ENCODE data around the gene MRPL53. TPM values are rescaled to one million over a fixed set of nuclear protein-coding genes. Genes with fewer than 3 reads are reported as not detected.
A peak's percentile ranks its signal among the peaks of the same experiment; 100 is the strongest.

Gene MRPL53
- total and polyA plus RNA-seq, 2 of the 13 experiments (the other 11 are each of a cell fraction or from before 2014, with no cell fraction given): 34.3 to 51.9 TPM

DNA sequence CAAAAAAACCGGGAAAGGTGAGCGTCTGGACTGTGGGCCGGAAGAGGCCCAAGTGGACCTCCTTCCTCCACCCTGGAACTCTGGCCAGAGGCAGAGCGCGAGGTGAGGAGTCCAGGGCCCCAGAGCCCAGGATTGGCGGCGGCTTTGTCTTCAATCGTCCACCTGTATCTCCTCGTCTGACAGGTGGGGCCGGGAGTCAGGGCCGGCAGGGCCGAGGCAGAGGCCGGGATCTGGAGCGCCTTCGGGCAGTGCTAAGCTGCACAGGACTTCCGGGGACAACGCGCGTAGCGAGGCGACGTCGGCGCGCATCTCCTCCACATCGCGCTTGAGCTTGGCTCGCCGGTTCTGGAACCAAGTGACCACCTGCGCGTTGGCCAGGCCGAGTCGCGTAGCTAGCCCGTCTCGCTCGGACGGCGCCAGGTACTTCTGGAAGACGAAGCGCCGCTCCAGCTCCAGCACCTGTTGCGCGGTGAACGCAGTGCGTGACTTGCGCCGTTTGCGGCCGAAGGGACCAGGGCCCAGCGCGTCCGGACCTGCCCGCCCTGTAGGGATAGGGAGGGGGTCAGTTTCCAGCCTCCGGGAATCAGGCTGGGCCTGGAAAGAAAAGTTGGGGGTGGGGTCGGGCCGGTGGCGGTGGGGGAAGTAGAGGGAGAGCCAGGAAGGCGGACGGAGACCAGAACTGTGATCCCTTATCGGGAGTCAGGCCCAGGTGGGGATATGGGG is 25.5 kb upstream of the MRPL53 start (continued):
- TF ChIP-seq, protein P1, sequence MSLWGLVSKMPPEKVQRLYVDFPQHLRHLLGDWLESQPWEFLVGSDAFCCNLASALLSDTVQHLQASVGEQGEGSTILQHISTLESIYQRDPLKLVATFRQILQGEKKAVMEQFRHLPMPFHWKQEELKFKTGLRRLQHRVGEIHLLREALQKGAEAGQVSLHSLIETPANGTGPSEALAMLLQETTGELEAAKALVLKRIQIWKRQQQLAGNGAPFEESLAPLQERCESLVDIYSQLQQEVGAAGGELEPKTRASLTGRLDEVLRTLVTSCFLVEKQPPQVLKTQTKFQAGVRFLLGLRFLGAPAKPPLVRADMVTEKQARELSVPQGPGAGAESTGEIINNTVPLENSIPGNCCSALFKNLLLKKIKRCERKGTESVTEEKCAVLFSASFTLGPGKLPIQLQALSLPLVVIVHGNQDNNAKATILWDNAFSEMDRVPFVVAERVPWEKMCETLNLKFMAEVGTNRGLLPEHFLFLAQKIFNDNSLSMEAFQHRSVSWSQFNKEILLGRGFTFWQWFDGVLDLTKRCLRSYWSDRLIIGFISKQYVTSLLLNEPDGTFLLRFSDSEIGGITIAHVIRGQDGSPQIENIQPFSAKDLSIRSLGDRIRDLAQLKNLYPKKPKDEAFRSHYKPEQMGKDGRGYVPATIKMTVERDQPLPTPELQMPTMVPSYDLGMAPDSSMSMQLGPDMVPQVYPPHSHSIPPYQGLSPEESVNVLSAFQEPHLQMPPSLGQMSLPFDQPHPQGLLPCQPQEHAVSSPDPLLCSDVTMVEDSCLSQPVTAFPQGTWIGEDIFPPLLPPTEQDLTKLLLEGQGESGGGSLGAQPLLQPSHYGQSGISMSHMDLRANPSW (CRISPR knock-in tag; IDR thresholded peaks at IDR 0.05; ENCODE audit: borderline replicate concordance): no peak
- TF ChIP-seq, protein P2, sequence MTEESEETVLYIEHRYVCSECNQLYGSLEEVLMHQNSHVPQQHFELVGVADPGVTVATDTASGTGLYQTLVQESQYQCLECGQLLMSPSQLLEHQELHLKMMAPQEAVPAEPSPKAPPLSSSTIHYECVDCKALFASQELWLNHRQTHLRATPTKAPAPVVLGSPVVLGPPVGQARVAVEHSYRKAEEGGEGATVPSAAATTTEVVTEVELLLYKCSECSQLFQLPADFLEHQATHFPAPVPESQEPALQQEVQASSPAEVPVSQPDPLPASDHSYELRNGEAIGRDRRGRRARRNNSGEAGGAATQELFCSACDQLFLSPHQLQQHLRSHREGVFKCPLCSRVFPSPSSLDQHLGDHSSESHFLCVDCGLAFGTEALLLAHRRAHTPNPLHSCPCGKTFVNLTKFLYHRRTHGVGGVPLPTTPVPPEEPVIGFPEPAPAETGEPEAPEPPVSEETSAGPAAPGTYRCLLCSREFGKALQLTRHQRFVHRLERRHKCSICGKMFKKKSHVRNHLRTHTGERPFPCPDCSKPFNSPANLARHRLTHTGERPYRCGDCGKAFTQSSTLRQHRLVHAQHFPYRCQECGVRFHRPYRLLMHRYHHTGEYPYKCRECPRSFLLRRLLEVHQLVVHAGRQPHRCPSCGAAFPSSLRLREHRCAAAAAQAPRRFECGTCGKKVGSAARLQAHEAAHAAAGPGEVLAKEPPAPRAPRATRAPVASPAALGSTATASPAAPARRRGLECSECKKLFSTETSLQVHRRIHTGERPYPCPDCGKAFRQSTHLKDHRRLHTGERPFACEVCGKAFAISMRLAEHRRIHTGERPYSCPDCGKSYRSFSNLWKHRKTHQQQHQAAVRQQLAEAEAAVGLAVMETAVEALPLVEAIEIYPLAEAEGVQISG (CRISPR knock-in tag; IDR thresholded peaks at IDR 0.05): no peak
- TF ChIP-seq ZNF20 (CRISPR knock-in tag; IDR thresholded peaks at IDR 0.05): no peak
- TF ChIP-seq STAT5B (CRISPR knock-in tag; IDR thresholded peaks at IDR 0.05): no peak
- no peak for TF ChIP-seq KLF13 (CRISPR knock-in tag; IDR thresholded peaks at IDR 0.05)
- TF ChIP-seq ZNF501 (CRISPR knock-in tag; IDR thresholded peaks at IDR 0.05): peak; percentile 10; the same call in 1 of the 2 replicates
- no peak for TF ChIP-seq NPAS2 (CRISPR knock-in tag; IDR thresholded peaks at IDR 0.05; ENCODE audit: borderline replicate concordance)
- TF ChIP-seq ZNF335 (CRISPR knock-in tag; IDR thresholded peaks at IDR 0.05): 0 out of 2 replicates have a peak, but pooled peaks have one; percentile 28
- no peak for TF ChIP-seq ZNF333 (CRISPR knock-in tag; IDR thresholded peaks at IDR 0.05; ENCODE audit: borderline replicate concordance)
- TF ChIP-seq, protein P3, sequence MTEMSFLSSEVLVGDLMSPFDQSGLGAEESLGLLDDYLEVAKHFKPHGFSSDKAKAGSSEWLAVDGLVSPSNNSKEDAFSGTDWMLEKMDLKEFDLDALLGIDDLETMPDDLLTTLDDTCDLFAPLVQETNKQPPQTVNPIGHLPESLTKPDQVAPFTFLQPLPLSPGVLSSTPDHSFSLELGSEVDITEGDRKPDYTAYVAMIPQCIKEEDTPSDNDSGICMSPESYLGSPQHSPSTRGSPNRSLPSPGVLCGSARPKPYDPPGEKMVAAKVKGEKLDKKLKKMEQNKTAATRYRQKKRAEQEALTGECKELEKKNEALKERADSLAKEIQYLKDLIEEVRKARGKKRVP (CRISPR knock-in tag; IDR thresholded peaks at IDR 0.05): 0 out of 4 replicates have a peak, but pooled peaks of 1 of the 2 experiments have one; percentile 26
- TF ChIP-seq ISX (CRISPR knock-in tag; conservative IDR thresholded peaks at IDR 0.05): no peak
- 0 out of 2 replicates have a peak, but pooled peaks have one; percentile 43 for TF ChIP-seq ZNF747 (CRISPR knock-in tag; IDR thresholded peaks at IDR 0.05; ENCODE audit: borderline replicate concordance)
- TF ChIP-seq ZNF101 (CRISPR knock-in tag; IDR thresholded peaks at IDR 0.05; ENCODE audit: borderline replicate concordance, low read depth): no peak
- TF ChIP-seq RORA (CRISPR knock-in tag; IDR thresholded peaks at IDR 0.05): no peak
- no peak for TF ChIP-seq RNF2 (conservative IDR thresholded peaks at IDR 0.05; ENCODE audit: low read depth)
- TF ChIP-seq, protein P4, sequence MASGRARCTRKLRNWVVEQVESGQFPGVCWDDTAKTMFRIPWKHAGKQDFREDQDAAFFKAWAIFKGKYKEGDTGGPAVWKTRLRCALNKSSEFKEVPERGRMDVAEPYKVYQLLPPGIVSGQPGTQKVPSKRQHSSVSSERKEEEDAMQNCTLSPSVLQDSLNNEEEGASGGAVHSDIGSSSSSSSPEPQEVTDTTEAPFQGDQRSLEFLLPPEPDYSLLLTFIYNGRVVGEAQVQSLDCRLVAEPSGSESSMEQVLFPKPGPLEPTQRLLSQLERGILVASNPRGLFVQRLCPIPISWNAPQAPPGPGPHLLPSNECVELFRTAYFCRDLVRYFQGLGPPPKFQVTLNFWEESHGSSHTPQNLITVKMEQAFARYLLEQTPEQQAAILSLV (CRISPR knock-in tag; IDR thresholded peaks at IDR 0.05; ENCODE audit: borderline replicate concordance): 0 out of 2 replicates have a peak, but pooled peaks have one; percentile 59
- TF ChIP-seq GPN1 (CRISPR knock-in tag; IDR thresholded peaks at IDR 0.05; ENCODE audit: borderline replicate concordance): no peak; the same call in 1 of the 2 replicates
- TF ChIP-seq NCOA5 (CRISPR knock-in tag; IDR thresholded peaks at IDR 0.05): no peak
- no peak for TF ChIP-seq PCBP2 (optimal IDR thresholded peaks at IDR 0.05; ENCODE audit: low read depth, low read length, poor library complexity, severe bottlenecking)
- TF ChIP-seq FOXO1 (CRISPR knock-in tag; IDR thresholded peaks at IDR 0.05): no peak; the same call in 1 of the 2 replicates
- 0 out of 2 replicates have a peak, but pooled peaks have one; percentile 85 for TF ChIP-seq NFATC3 (CRISPR knock-in tag; IDR thresholded peaks at IDR 0.05)
- peak; percentile 51 for TF ChIP-seq ZNF263 (CRISPR knock-in tag; IDR thresholded peaks at IDR 0.05)

Data from HepG2 (cell line).